HG02973 (cell line): ENCODE measurements around the gene CPHXL2.

Experiments used
- ATAC-seq: cut with Tn5 transposase; IDR thresholded peaks from one replicate; pipeline ENCODE4 v1.9.1; 2021; ENCODE audit warnings: moderate library complexity; ENCODE audit not compliant: unreplicated experiment

CPHXL2 gene

DNA sequence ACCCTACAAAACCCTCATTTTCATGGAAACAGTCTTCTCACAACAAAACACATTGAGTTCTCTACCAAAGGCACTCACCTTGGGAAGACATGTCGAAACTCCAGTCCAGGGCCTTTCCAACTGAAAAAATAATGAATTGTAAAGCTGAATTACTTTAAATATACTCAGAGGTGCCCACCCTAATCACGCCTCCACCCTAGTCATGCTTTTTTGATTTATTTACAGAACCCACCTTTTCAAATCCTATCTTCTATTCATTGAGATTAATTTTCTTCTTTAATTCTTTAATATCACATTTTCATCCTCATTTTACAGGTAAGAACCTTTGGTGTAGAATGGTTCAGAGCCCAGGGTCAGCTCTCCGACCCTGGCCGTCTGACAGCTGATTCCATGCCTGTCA, at the start of gene CPHXL2:
Gene CPHXL2, minus strand, starts transcription at position 101 of the 400 bp plus-strand sequence. Its CDS starts 10 bp downstream, at position 91.
- ATAC-seq, result no peak

DNA sequence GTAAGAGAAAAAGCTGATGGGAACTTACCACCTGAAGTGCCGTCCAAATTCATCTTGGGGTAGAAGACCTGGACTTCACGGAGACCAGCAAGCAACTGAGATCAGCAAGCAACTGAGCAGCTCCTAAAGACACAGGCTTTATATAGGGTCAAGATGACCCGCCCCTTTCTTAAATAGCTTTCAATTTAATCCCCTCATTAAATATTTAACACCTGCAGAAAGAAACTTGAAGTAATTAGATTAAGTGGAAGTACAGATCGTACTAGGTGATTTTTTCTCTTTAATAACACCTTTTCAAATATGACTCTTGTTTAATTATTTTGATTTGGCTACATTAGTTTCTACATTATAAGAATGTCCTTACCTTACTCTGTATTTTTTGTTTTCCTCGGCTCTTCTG, 49.6 kb upstream of the CPHXL2 start, which contains the start of gene CPHXL:
Gene CPHXL, minus strand, starts transcription at position 101 of the 400 bp plus-strand sequence. Its CDS starts 48 bp downstream, at position 53.
- no peak for ATAC-seq

DNA sequence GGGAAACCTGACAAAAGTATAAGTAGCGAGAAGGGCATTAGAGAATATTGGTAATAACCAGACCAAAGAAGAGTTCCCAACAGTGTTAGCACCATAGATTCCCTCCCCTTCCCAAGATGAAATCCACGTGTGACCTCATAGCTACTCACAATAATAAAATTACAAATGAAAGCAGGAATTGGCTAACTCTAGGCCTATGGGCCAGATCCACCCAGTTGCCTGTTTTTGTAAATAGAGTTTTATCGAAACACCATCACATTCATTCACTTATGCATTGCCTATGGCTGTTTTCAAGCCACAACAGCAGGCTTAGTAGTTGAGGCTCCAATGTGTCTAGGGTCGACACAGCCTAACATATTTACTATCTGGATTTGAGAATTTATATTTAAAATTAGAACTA, 41.6 kb upstream of the CPHXL2 start:
- no peak for ATAC-seq

DNA sequence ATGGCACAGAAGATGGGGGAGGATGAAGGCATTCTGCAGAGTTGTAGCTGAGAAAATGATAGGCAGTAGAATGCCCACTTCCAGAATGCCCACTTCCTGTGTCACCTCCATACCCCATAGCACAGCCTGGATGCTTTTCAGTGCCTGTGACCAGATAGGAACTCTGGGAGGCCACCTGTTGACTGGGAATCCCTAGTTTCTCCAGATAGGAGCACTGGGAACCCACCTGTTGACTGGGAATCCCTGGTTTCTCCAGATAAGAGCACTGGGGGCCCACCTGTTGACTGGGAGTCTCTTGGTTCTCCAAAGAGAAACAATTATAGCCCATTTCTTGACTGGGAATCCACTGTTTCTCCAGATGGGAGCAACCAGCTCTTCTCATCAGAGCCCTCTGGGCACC, 37.9 kb upstream of the CPHXL2 start:
- ATAC-seq, result no peak

DNA sequence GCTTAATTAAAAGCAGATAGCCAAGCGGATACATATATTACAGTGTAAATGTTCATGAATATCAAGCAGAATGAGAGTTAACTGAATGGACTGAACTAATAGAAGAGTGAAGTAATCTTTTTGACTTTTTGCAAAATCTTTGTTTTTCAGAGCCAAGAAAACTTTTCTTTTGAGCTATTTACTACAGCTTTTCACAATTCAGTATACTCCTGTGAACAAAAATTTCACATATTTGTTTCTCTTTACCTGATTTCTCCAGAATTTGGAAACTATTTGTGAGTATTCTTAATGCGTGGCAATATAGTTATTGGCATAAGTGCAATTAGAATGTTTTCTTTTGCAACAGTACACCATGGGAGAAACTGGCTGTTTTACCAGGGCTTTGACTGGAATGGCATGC, 33.5 kb upstream of the CPHXL2 start:
- no peak for ATAC-seq

DNA sequence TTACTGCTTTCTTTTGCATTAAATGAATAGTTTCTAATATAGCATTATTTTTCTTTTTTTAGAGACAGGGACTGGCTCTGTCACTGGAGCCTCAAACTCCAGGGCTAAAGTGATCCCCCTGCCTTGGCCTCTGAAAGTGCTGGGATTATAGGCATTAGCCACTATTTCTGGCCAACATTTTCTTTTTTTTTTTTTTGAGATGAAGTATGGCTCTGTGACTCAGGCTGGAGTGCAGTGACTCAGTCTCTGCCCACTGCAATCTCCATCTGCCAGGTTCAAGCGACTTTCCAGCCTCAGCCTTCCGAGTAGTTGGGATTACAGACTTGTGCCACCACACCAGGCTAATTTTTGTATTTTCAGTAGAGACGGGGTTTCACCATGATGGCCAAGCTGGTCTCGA, 26.5 kb upstream of the CPHXL2 start:
- no peak for ATAC-seq

DNA sequence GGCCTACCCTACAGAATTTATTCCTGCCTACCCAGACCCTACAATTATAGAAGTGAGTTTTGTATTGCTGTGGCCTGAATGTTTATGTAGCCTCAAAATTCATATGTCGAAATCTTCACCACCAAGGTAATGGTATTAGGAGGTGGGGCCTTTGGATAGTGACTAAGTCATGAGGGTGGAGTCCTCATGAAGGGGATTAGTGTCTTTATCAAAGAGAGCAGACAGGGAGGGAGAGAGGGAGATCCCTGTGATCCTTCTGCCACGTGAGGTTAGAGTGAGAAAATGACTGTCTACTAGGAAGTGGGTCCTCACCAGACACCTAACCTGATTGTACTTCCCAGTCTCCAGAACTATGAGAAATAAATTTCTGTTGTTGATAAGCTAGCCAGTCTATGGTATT, 25.4 kb upstream of the CPHXL2 start:
- no peak for ATAC-seq

DNA sequence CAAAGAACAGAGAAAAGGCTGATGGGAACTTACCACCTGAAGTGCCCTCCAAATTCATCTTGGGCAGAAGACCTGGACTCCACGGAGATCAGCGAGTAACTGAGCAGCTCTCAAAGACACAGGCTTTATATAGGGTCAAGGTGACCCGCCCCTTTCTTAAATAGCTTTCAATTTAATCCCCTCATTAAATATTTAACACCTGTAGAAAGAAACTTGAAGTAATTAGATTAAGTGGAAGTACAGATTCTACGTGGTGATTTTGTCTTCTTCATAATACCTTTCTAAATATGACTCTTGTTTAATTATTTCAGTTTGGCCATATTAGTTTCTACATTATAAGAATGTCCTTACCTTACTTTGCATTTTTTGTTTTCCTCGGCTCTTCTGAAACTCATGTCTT, 24.6 kb upstream of the CPHXL2 start, which contains the start of gene DUXB:
Gene DUXB, minus strand, starts transcription at position 101 of the 400 bp plus-strand sequence. Its CDS starts 43 bp downstream, at position 58.
- no peak for ATAC-seq

DNA sequence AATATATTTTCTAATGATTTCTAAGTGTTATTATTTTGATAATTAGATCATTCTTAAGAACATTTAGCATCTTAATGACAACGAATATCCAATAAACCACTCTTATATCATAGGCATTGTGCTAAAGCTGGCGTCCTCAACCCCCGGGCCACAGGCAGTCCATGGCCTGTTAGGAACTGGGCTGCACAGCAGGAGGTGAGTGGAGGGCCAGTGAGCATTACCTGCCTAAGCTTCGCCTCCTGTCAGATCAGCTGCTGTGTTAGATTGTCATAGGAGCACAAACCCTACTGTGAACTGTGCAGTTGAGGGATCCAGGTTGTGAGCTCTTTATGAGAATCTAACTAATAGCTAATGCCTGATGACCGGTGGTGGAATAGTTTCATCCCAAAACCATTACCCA, 20.8 kb upstream of the CPHXL2 start:
- ATAC-seq, result no peak

DNA sequence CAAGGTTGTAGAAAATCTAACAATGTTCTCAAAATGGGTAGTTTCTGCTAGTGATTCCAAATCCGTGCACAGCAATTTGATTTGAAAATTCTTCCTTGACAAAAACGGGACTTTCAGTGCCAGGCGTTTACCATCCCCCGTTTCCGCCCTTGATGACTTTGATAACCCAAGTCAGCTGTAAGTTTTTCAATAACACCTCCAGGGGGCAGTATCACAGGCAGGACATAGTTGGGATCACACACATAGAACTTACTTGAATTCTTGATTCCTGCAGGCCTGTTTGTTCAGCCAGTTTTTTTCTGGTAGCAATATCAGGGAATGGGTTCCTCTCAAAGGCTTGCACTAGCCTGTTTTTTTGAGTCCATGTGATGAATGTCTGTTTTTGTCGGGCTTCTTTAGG, 18.9 kb upstream of the CPHXL2 start:
- no peak for ATAC-seq

DNA sequence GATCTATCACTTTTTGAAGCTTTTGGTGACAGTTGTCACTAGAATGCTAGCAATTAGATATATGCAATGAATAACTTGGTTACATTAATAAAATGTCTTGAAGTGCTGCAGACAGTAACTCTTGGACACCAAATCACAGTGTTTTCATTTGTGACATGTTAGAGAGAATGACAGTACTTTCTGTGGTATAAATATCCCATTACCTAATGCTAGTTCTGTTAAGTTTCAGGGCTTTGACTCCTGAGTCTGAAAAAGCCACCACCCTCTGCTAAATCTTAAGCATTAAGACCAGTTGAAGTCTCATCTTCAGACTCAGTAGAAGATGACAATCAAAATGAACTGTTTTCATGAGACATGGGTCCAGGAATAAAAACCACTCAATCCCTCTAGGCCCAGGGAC, 10.6 kb upstream of the CPHXL2 start:
- no peak for ATAC-seq

DNA sequence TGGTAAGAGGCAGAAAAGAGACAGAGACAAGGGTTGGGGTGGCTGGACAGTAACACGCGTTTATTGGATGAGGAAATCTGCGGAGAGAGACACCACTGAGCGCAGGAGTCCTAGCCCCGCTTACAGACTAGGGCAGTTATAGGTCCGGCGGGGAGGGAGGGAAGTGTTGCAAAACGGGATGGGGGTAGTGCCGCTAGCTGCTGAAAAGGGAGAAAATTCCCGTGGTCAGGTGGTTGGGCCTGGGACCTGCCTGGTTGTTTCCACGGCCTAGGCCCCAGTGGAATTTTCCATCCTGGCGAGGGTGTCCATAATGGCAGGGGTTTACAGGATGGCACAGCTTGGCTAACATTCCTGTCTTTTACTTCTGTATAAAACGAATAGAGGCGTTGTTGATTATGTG, 5.5 kb upstream of the CPHXL2 start:
- ATAC-seq, result no peak

DNA sequence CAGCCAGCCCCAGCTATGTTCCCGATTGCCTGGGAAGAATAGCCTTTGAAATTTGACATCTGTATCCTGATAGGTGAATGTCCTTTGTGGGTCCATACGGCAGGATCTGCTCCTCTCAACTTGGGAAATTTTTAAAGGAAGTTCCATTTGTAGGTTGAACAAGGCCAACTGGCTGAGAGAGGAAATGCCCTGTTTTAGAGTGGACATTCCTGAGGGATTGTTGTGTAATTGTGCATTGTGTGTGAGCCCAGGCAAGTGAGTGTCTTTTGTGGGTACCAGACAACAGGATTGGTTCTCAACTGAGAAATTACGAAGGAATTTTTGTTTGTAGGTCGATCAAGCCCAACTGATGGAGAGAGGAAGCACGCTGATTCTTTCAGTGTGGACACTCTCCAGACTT, 2.6 kb upstream of the CPHXL2 start:
- no peak for ATAC-seq

DNA sequence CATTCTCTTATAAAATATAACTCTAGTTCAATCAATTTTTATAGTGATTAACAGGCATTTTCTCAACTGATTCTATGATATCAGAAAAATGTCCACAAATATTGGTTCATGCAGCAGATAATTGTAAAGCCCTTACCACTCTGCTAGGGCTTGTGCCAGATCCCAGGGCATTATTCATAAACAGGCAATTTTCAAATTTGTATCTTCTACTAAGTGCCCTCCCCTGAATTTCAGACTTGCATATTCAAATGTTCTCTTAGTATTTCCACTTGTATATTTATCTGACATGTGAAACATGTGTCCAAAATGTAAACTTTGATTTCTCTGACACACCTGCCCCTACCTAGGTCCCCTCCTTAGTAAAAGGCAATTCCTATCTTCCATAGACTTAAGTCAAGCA, 9.3 kb downstream of the CPHXL2 start:
- ATAC-seq, result no peak

DNA sequence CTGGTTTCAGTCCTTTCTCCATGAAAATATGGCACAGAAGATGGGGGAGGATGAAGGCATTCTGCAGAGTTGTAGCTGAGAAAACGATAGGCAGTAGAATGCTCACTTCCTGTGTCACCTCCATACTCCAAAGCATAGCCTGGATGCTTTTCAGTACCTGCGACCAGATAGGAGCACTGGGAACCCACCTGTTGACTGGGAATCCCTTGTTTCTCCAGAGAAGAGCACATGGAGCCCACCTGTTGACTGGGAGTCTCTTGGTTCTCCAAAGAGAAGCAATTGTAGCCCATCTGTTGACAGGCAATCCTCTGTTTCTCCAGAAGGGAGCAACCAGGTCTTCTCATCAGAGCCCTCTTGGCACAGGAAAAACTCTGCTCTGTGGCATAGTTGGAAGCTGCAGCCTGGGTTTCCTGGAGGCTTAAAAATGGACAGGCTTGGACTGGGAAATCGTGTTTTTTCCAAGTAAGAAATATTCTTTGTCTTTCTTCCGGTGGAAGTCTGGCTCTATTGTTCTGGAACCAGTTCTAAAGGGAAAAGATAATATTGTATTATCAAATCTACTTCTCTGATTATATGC, 16.0 kb downstream of the CPHXL2 start:
- no peak for ATAC-seq

DNA sequence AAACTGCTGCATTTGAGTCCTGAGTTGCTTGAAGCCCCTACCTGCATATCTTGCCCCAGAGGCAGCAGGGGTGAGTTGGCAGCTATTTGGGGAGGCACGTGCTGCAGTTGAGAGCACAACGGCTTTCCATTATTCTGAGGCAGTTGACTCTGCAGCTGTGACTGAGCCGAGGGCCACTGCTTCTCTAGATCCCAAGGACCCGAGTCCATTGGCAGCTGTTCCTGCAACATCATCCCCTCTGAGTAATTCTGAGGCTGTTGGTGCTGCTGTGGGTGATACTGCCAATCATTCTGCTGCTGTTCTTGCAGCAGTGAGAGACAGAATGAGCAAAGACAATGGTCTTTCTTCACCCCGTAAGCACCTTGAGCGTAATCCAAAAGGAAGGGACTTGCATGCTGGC, 16.5 kb downstream of the CPHXL2 start:
- no peak for ATAC-seq

DNA sequence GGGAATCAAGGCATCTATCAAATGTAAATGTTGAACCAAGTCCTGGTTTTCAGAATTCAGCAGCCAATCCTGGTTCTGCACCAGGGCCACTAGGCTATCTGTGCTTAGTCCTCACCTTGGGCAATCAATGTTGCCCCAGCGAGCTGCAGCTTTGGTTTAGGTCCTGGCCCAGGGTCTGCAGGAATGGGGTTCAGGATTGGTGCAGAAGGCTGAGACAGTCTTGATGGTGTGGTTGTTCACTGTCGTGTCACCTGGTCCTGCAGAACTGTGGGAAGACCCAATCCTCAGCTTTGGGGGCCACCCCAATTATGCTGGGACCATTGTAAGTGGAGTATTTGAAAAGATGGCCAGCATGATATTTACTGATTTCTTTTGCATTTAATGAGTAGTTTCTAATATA, 18.6 kb downstream of the CPHXL2 start:
- no peak for ATAC-seq

DNA sequence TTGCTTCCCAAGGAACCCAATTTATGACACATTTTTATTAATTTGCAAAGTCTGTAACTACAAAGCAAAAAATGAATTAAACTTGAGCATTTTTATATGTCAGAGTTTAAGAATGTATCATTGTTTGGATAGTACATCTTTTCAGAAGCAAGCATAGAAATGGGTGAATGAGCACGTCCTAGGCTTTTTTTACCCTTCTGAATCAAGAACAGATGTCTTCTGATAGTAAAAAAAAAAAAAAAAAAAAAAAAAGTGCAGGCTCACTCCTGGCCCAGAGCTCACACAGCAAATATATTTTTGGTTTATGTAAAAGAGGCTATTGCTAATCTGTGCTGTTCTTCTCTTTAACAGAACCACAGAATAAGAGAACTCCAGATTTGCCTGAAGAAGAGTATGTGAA, 22.9 kb downstream of the CPHXL2 start:
- no peak for ATAC-seq

DNA sequence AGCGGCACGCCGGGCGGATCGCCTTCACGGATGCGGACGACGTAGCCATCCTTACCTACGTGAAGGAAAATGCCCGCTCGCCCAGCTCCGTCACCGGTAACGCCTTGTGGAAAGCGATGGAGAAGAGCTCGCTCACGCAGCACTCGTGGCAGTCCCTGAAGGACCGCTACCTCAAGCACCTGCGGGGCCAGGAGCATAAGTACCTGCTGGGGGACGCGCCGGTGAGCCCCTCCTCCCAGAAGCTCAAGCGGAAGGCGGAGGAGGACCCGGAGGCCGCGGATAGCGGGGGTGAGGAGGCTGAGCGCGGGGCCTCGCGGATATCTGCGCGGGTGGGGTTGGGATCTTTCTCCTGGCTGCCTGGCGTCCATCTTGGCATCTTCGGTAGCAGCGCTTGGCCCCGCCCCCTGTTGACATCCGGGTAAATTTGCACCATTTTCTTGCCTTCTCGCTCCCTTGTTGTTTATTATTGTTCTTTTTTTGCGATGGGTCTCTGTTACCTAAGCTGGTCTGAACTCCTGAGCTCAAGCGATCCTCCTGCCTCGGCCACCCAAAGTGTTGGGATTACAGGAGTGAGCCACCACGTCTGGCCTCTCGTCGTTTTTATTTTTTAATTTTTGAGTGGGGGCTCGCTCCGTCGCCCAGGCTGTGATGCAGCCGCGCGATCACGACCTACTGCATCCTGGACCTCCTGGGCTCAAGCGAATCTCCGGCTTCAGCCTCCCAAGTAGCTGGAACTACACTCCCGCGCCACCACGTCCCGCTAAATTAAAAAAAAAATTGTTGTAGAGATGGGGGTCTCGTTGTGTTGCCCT, 28.3 kb downstream of the CPHXL2 start:
- ATAC-seq, result peak; percentile 34

DNA sequence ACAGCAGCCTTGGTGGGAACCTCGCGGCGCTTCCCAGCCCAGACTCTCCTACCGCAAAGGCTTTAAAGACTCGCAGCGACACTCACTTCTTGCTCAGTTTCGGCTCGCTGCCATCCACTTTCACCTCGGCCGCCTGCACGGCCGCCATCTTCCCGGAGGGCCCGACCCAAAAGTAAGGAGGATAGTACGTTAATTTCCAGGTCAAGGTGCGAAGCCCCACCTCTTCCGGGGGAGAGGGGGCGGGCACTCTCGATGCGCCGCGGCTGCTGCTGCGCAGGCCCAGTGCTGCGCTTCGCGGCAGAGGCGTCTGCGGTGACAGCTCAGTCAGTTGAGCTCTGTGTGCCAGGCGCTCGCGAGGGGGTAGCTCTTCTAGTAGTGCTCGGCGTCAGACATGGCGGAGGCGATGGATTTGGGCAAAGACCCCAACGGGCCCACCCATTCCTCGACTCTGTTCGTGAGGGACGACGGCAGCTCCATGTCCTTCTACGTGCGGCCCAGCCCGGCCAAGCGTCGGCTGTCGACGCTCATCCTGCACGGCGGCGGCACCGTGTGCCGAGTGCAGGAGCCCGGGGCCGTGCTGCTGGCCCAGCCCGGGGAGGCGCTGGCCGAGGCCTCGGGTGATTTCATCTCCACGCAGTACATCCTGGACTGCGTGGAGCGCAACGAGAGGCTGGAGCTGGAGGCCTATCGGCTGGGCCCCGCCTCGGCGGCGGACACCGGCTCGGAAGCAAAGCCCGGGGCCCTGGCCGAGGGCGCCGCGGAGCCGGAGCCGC, 29.1 kb downstream of the CPHXL2 start, which contains the start of the genes KARS1 and TERF2IP:
Gene KARS1, minus strand, starts transcription at position 174 of the 773 bp plus-strand sequence. Its CDS starts 26 bp downstream, at position 148.
Gene TERF2IP, plus strand, starts transcription at position 282 of the 773 bp plus-strand sequence. Its CDS starts 110 bp downstream, at position 392.
- peak; percentile 81 for ATAC-seq

DNA sequence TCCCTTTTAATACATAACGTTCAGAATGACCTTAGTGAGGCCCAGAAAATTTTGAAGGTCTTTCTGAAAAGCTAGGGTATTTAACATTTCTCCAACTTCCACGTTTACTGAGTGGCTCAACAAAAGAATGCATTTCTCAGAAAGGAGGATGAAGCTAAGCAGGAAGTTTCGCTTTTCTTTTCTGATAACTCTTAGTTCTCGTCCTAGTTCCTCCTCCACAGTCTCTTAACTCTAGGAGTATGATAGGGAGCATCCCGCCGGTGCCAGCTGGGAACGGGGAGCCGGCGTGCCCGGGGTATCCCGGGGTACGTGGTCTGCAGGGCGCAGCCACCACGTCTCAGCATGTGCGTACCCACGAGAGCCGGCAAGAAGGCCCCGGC, 29.7 kb downstream of the CPHXL2 start:
- ATAC-seq, result peak; percentile 13
